Esophagus muscularis mucosa (tissue), 4 donors: ENCODE measurements around the gene TAF11L4.

ENCODE experiments used
- EP300 ChIP-seq: sonication (generic); formaldehyde crosslinking; IDR thresholded peaks from one replicate; pipeline ENCODE4 v1.6.1; 2017; ENCODE audit warnings: antibody characterized with exemption
- POLR2A ChIP-seq: fragments of 450-650 bp; IDR thresholded peaks from one replicate; pipeline ENCODE4 v1.6.1; 2017; ENCODE audit warnings: antibody characterized with exemption, moderate library complexity, mild to moderate bottlenecking, low read depth
- POLR2AphosphoS5 ChIP-seq, 2 donors: sonication (generic); formaldehyde crosslinking; IDR thresholded peaks; one replicate each; pipeline ENCODE4 v1.6.1; 2017; ENCODE audit warnings: antibody characterized with exemption in 2 of 2
- TF ChIP-seq, protein P1 (sequence below), 3 experiments: fragments of 200-600 bp in 2 of 3; fragments of 450-650 bp in 1 of 3; sonication (generic) in 2 of 3; IDR thresholded peaks; one replicate each; pipeline ENCODE4 v1.5.1; 2017 to 2019; ENCODE audit warnings: antibody characterized with exemption in 3 of 3, mild to moderate bottlenecking in 2 of 3, moderate library complexity in 1 of 3

DNA sequence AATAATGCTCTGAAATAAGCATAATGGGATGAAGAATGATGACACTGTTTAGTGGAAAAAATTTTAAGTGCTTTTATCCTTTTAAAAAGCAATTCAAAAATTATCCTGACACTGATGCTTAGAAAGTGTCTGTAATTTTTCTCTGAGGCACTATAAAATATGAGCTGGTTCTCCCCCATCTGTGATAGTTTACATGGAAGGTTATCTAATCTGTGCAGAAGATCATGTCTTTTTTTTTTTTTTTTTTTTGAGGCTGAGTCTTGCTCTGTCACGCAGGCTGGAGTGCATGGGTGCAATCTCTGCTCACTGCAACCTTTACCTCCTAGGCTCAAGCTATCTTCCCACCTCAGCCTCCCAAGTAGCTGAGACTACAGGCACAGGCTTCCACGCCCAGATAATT is 38.8 kb upstream of the TAF11L4 start:
- TF ChIP-seq POLR2A (no peak), POLR2AphosphoS5 (IDR thresholded peaks at IDR 0.05) (no peak), EP300 (no peak)
- TF ChIP-seq, protein P1, sequence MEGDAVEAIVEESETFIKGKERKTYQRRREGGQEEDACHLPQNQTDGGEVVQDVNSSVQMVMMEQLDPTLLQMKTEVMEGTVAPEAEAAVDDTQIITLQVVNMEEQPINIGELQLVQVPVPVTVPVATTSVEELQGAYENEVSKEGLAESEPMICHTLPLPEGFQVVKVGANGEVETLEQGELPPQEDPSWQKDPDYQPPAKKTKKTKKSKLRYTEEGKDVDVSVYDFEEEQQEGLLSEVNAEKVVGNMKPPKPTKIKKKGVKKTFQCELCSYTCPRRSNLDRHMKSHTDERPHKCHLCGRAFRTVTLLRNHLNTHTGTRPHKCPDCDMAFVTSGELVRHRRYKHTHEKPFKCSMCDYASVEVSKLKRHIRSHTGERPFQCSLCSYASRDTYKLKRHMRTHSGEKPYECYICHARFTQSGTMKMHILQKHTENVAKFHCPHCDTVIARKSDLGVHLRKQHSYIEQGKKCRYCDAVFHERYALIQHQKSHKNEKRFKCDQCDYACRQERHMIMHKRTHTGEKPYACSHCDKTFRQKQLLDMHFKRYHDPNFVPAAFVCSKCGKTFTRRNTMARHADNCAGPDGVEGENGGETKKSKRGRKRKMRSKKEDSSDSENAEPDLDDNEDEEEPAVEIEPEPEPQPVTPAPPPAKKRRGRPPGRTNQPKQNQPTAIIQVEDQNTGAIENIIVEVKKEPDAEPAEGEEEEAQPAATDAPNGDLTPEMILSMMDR (IDR thresholded peaks at IDR 0.05): no peak
